ENCODE measurements around the gene SPEF1. TPM values are rescaled to one million over a fixed set of nuclear protein-coding genes. Genes with fewer than 3 reads are reported as not detected.
A peak's percentile ranks its signal among the peaks of the same experiment; 100 is the strongest.

The SPEF1 gene
- total RNA-seq, 1 donor: under 0.01 TPM

DNA sequence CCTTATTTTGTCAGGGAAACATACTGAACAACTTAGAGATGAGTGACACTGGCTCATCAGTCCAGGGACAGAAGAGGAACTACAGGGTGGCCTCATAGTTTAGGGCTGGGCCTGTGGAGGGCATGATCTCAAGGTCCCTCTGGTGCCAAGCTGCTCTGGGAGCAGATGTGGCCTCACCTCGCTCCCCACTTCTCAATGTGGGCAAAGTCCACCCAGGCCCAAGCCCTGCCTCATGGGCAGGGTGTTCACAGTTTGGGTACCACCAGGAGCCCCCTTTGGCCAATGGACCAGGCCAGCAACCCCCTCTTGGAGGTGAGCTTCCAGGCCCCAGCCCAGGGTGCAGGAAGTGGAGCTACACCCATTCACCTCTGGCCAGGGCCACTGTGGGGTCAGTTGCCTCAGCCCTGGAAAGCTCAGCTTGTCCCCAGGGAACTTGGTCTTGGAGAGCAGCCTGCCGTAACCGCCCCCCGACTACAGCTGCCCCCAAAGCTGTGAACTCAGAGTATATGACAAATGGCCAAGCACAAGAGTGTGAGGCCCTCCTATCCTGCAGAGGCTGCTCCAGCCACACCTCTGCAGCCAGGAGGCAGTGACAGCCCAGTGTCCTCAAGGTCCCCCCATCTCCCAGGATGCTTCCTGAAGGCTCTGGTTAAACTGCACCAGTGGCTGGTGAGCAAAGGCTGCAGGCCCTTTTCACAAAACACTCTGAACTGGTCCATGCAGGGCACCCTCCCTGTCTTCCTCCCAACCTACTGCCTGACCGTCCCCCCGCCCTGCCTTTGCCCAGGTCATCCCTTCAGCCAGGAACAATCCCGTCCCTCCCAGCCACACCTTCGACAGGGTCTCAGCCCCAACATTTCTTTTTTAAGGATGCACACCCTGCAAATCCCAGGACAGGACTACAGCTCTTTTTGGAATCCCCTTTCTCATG, 17.3 kb downstream of the SPEF1 start:
- Histone ChIP-seq H3K4me2 (ENCODE audit: insufficient read depth, low read length) (no peak overlapping the region), H3K27ac (ENCODE audit: low read depth, low read length) (no peak overlapping the region), H3K27me3 (ENCODE audit: insufficient read depth, low read length) (no peaks in the 10 kb centered on the region), H3K36me3 (ENCODE audit: insufficient read depth, low read length) (peaks cover 4% of the 10 kb centered on the region), H2AFZ (ENCODE audit: low read length) (no peak overlapping the region), H3K4me3 (ENCODE audit: insufficient read depth, low read length) (no peak overlapping the region), H4K20me1 (ENCODE audit: insufficient read depth, low read length) (no peaks in the 10 kb centered on the region), H3K79me2 (ENCODE audit: insufficient read depth, low read length) (peaks cover 24% of the 10 kb centered on the region), H3K4me1 (ENCODE audit: insufficient read depth, low read length) (peaks cover 24% of the 10 kb centered on the region), H3K9me3 (ENCODE audit: low read depth, low read length) (no peaks in the 10 kb centered on the region)
- TF ChIP-seq, protein P1, sequence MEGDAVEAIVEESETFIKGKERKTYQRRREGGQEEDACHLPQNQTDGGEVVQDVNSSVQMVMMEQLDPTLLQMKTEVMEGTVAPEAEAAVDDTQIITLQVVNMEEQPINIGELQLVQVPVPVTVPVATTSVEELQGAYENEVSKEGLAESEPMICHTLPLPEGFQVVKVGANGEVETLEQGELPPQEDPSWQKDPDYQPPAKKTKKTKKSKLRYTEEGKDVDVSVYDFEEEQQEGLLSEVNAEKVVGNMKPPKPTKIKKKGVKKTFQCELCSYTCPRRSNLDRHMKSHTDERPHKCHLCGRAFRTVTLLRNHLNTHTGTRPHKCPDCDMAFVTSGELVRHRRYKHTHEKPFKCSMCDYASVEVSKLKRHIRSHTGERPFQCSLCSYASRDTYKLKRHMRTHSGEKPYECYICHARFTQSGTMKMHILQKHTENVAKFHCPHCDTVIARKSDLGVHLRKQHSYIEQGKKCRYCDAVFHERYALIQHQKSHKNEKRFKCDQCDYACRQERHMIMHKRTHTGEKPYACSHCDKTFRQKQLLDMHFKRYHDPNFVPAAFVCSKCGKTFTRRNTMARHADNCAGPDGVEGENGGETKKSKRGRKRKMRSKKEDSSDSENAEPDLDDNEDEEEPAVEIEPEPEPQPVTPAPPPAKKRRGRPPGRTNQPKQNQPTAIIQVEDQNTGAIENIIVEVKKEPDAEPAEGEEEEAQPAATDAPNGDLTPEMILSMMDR (IDR thresholded peaks at IDR 0.05; ENCODE audit: extremely low read depth, low read depth, low read length): no peak
- peak; percentile 43 for DNase-seq (ENCODE audit: insufficient read length, low spot score, missing footprints)

DNA sequence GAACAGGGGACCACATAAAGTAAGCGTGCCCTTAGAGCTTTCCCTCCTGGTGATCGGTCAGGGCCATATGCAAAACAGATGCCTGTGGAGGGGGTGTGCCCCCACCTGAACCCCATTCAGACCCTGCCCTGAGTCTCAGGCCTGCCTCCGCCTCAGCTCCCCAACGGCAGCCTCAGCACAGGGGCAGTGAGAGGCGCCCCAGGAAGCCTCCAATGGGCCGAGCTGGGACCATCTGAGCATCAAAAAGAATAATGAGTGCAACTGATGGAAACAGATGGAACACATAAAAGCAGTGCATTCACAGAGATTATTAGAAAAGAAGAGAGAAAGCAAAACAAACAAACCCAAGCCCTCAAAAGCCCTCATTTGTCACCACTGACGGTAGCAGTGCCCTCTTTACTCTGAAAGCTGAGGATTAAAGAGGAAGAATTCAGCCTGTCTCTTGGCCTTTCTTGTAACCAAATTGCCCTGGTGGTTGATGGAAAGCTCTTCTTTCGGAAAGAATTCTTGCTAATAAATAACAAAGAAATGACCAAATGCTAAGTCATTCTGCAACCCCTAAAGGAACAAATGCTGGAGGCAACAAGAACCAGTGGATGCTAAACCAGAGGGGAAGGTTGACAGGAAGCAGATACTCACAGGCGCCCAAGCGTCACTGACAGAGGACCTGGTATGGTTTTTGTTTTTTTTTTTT, 20.4 kb downstream of the SPEF1 start:
- no peaks in the 10 kb centered on the region for H3K4me1 ChIP-seq (ENCODE audit: insufficient read depth, low read length)
- peaks cover 8% of the 10 kb centered on the region for H3K79me2 ChIP-seq (ENCODE audit: insufficient read depth, low read length)
- no peak overlapping the region for H3K4me2 ChIP-seq (ENCODE audit: insufficient read depth, low read length)
- H3K4me3 ChIP-seq (ENCODE audit: insufficient read depth, low read length): no peak overlapping the region
- TF ChIP-seq, protein P1 (IDR thresholded peaks at IDR 0.05; ENCODE audit: extremely low read depth, low read depth, low read length): no peak
- peaks cover 13% of the 10 kb centered on the region for H3K36me3 ChIP-seq (ENCODE audit: insufficient read depth, low read length)
- H2AFZ ChIP-seq (ENCODE audit: low read length): no peak overlapping the region
- no peaks in the 10 kb centered on the region for H4K20me1 ChIP-seq (ENCODE audit: insufficient read depth, low read length)
- peak; percentile 73 for DNase-seq (ENCODE audit: insufficient read length, low spot score, missing footprints)
- no peak overlapping the region for H3K27ac ChIP-seq (ENCODE audit: low read depth, low read length)
- no peaks in the 10 kb centered on the region for H3K27me3 ChIP-seq (ENCODE audit: insufficient read depth, low read length)
- H3K9me3 ChIP-seq (ENCODE audit: low read depth, low read length): no peaks in the 10 kb centered on the region

DNA sequence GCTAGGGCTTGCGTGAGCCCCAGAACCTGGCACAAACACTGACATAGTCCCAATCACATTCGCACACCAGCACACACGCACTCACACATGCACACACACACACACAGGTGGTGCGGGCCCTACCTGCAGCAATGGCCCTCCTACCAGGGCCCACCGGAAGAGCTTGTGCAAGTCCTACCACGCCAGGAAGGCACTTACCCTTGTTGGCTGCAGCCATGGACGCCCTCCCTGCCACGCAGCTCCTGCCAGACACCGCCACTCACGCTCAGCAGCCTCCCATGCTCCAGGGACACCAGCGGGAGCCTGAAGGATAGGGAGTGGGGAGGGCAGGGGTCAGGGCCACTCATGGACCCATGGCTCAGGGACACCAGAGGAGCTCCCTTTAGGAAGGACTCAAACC, 21.4 kb downstream of the SPEF1 start:
- Histone ChIP-seq H3K9me3 (ENCODE audit: low read depth, low read length) (no peaks in the 10 kb centered on the region), H3K27ac (ENCODE audit: low read depth, low read length) (no peak overlapping the region), H3K4me3 (ENCODE audit: insufficient read depth, low read length) (no peak overlapping the region), H3K27me3 (ENCODE audit: insufficient read depth, low read length) (no peaks in the 10 kb centered on the region), H4K20me1 (ENCODE audit: insufficient read depth, low read length) (no peaks in the 10 kb centered on the region), H3K79me2 (ENCODE audit: insufficient read depth, low read length) (peaks cover 3% of the 10 kb centered on the region), H3K4me2 (ENCODE audit: insufficient read depth, low read length) (no peak overlapping the region), H3K36me3 (ENCODE audit: insufficient read depth, low read length) (peaks cover 13% of the 10 kb centered on the region), H2AFZ (ENCODE audit: low read length) (no peak overlapping the region), H3K4me1 (ENCODE audit: insufficient read depth, low read length) (no peaks in the 10 kb centered on the region)
- TF ChIP-seq, protein P1 (IDR thresholded peaks at IDR 0.05; ENCODE audit: extremely low read depth, low read depth, low read length): no peak
- peak; percentile 5 for DNase-seq (ENCODE audit: insufficient read length, low spot score, missing footprints)

DNA sequence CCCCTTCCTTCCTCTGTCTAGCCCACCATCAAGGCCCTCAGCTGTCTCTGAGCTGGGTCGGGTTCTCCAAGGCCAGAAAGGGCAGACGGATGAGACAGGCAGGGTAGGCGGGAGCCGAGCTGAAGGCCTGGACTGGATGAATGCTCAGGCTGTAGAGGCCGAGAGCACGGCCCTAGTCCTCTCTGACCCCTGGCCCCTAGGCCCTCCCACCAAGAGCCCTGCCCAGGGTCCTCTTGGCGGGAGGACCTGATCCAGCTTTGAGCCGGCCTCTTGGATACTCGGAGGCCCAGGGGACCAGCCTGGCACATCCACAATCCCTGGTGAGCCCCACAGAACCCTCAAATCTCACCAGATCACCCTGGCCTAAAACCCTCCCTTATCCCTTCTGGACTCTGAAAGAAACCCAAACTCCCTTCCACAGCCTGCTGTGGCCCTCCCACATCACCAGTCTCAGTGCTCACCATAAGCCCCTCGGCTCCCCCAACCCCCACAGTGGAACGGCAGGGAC, 21.9 kb downstream of the SPEF1 start:
- Histone ChIP-seq H3K4me1 (ENCODE audit: insufficient read depth, low read length) (no peaks in the 10 kb centered on the region), H3K27me3 (ENCODE audit: insufficient read depth, low read length) (no peaks in the 10 kb centered on the region), H3K9me3 (ENCODE audit: low read depth, low read length) (no peaks in the 10 kb centered on the region), H2AFZ (ENCODE audit: low read length) (no peak overlapping the region), H3K79me2 (ENCODE audit: insufficient read depth, low read length) (peaks cover 3% of the 10 kb centered on the region), H4K20me1 (ENCODE audit: insufficient read depth, low read length) (no peaks in the 10 kb centered on the region), H3K4me2 (ENCODE audit: insufficient read depth, low read length) (no peak overlapping the region), H3K27ac (ENCODE audit: low read depth, low read length) (no peak overlapping the region), H3K36me3 (ENCODE audit: insufficient read depth, low read length) (peaks cover 13% of the 10 kb centered on the region), H3K4me3 (ENCODE audit: insufficient read depth, low read length) (no peak overlapping the region)
- TF ChIP-seq, protein P1 (IDR thresholded peaks at IDR 0.05; ENCODE audit: extremely low read depth, low read depth, low read length): no peak
- peak; percentile 29 for DNase-seq (ENCODE audit: insufficient read length, low spot score, missing footprints)
